HCT116 (cell line): Measurements from ENCODE around the gene ANKFN1. TPM values are rescaled to one million over a fixed set of nuclear protein-coding genes. Genes with fewer than 3 reads are reported as not detected.
A peak's percentile ranks its signal among the peaks of the same experiment; 100 is the strongest.

Experiments
- ATAC-seq: fragments of 200-7000 bp; cut with Tn5 transposase; 2 replicates; pipeline ENCODE4 v1.9.1; 2020; ENCODE audit warnings: mild to moderate bottlenecking, moderate library complexity
- BruUV-seq: library from RNA; stranded (reverse); fragments of 400-500 nt; replicated peaks from 2 replicates; lab custom pipeline; 2021; lab: Mats Ljungman, UMichigan
- CTCF ChIA-PET: fragments of 300-600 bp; sonication (Branson Sonifier 250); formaldehyde crosslinking; loops from one replicate; lab custom pipeline; 2021; ENCODE audit warnings: antibody characterized with exemption; lab: Charles Lee
- POLR2A ChIA-PET: fragments of 300-600, 350-600 bp; sonication (Branson Sonifier 250); formaldehyde crosslinking; loops from one replicate; lab custom pipeline; 2021; ENCODE audit warnings: antibody characterized with exemption; lab: Charles Lee
- RAD21 ChIA-PET, 2 experiments: fragments of 300-600 bp; sonication (Branson Sonifier 250); formaldehyde crosslinking; loops; one replicate each; lab custom pipeline; 2023; ENCODE audit warnings: low total read pairs in 2 of 2; ENCODE audit not compliant: uncharacterized antibody in 2 of 2, unreplicated experiment in 2 of 2, low non-redundant PET in 1 of 2; lab: Charles Lee
- DNase-seq: peaks from one replicate; pipeline ENCODE4 v3.0.0-alpha.2; 2010; ENCODE audit warnings: low read depth, low spot score
- H2AFZ ChIP-seq: fragments of 200-600 bp; shearing (Covaris generic), sonication (generic); 2 replicates; pipeline ENCODE4 v1.6.1; 2017; ENCODE audit warnings: low read depth, mixed run types, mixed read lengths, antibody characterized with exemption, low read length; ENCODE audit not compliant: poor library complexity, severe bottlenecking
- H3K27ac ChIP-seq: 2 replicates; pipeline ENCODE4 v1.5.1; 2012; ENCODE audit warnings: low read depth, low read length
- H3K27me3 ChIP-seq: fragments of 200-600 bp; sonication (generic); 2 replicates; pipeline ENCODE4 v1.6.1; 2016; ENCODE audit warnings: mixed run types, low read length, mixed read lengths; ENCODE audit not compliant: insufficient read depth
- H3K36me3 ChIP-seq, 2 experiments: fragments of 200-500 bp in 1 of 2; fragments of 200-600 bp in 1 of 2; sonication (Bioruptor generic) in 1 of 2; sonication (generic) in 1 of 2; 2 replicates each; pipeline versions ENCODE4 v1.5.1 to v1.6.1; 2014 to 2016; ENCODE audit warnings: low read length in 2 of 2, inconsistent platforms in 1 of 2, mixed read lengths in 1 of 2, mixed run types in 1 of 2; ENCODE audit not compliant: insufficient read depth in 2 of 2, control insufficient read depth in 1 of 2
- H3K4me1 ChIP-seq, 2 experiments: fragments of 200-600 bp in 1 of 2; sonication (generic) in 1 of 2; 2 replicates each; pipeline versions ENCODE4 v1.5.1 to v1.6.1; 2012 to 2017; ENCODE audit warnings: low read length in 2 of 2, inconsistent platforms in 1 of 2, mild to moderate bottlenecking in 1 of 2, mixed read lengths in 1 of 2, mixed run types in 1 of 2, moderate library complexity in 1 of 2; ENCODE audit not compliant: insufficient read depth in 2 of 2, control insufficient read depth in 1 of 2
- H3K4me2 ChIP-seq: fragments of 200-600 bp; sonication (generic); 2 replicates; pipeline ENCODE4 v1.6.1; 2017; ENCODE audit warnings: mixed run types, low read length, mixed read lengths
- H3K4me3 ChIP-seq, 2 experiments: fragments of 200-600 bp in 1 of 2; sonication (generic) in 1 of 2; replicated peaks in 1 of 2; 2 replicates each; pipeline ENCODE4 v1.5.1; 2011 to 2016; ENCODE audit warnings: low read length in 2 of 2, control low read depth in 1 of 2, low read depth in 1 of 2, mild to moderate bottlenecking in 1 of 2, mixed read lengths in 1 of 2, mixed run types in 1 of 2
- H3K79me2 ChIP-seq: fragments of 200-600 bp; sonication (generic); 2 replicates; pipeline ENCODE4 v1.6.1; 2017; ENCODE audit warnings: mild to moderate bottlenecking, mixed run types, low read length, moderate library complexity, mixed read lengths; ENCODE audit not compliant: insufficient read depth
- H3K9ac ChIP-seq: fragments of 200-600 bp; sonication (generic); 2 replicates; pipeline ENCODE4 v1.6.1; 2016; ENCODE audit warnings: low read length, mixed read lengths
- H3K9me2 ChIP-seq: fragments of 200-600 bp; sonication (generic), shearing (Covaris generic); 2 replicates; pipeline ENCODE4 v1.6.1; 2017; ENCODE audit warnings: mixed run types, mild to moderate bottlenecking, moderate library complexity; ENCODE audit not compliant: insufficient read depth
- H3K9me3 ChIP-seq, 2 experiments: fragments of 200-500 bp in 1 of 2; fragments of 200-600 bp in 1 of 2; sonication (Bioruptor generic) in 1 of 2; sonication (generic) in 1 of 2; 2 replicates each; pipeline ENCODE4 v1.6.1; 2014 to 2017; ENCODE audit warnings: low read length in 2 of 2, mixed read lengths in 2 of 2, inconsistent platforms in 1 of 2, low read depth in 1 of 2, mild to moderate bottlenecking in 1 of 2, mixed run types in 1 of 2, moderate library complexity in 1 of 2; ENCODE audit not compliant: control insufficient read depth in 1 of 2, insufficient read depth in 1 of 2
- H4K20me1 ChIP-seq: fragments of 200-600 bp; sonication (generic), shearing (Covaris generic); 2 replicates; pipeline ENCODE4 v1.6.1; 2017; ENCODE audit warnings: mixed run types, mild to moderate bottlenecking, moderate library complexity; ENCODE audit not compliant: insufficient read depth
- CBX3 ChIP-seq: IDR thresholded peaks from 2 replicates; pipeline ENCODE4 v1.6.1; 2012; ENCODE audit warnings: low read depth
- EZH2 ChIP-seq: fragments of 200-600 bp; sonication (generic); IDR thresholded peaks from 2 replicates; pipeline ENCODE4 v1.6.1; 2017; ENCODE audit warnings: antibody characterized with exemption, mixed run types
- EZH2phosphoT487 ChIP-seq: fragments of 200-600 bp; IDR thresholded peaks from 2 replicates; pipeline ENCODE4 v1.6.1; 2018; ENCODE audit warnings: antibody characterized with exemption, borderline replicate concordance
- FOSL1 ChIP-seq: IDR thresholded peaks from 2 replicates; pipeline ENCODE4 v1.6.1; 2012; ENCODE audit warnings: low read depth
- JUND ChIP-seq: IDR thresholded peaks from 2 replicates; pipeline ENCODE4 v1.6.1; 2012
- POLR2AphosphoS5 ChIP-seq: IDR thresholded peaks from 2 replicates; pipeline ENCODE4 v1.6.1; 2011; ENCODE audit warnings: mild to moderate bottlenecking, low read depth, low read length, moderate library complexity
- RAD21 ChIP-seq: IDR thresholded peaks from 2 replicates; pipeline ENCODE4 v1.6.1; 2012; ENCODE audit warnings: low read depth, mild to moderate bottlenecking
- SIN3A ChIP-seq: IDR thresholded peaks from 2 replicates; pipeline ENCODE4 v1.6.1; 2012; ENCODE audit warnings: low read depth
- TCF7L2 ChIP-seq: IDR thresholded peaks from 2 replicates; pipeline ENCODE4 v1.7.0; 2011; ENCODE audit warnings: borderline replicate concordance, inconsistent platforms; ENCODE audit not compliant: insufficient read depth, insufficient read length; ENCODE audit errors: extremely low read depth
- YY1 ChIP-seq: IDR thresholded peaks from 2 replicates; pipeline ENCODE4 v1.6.1; 2011; ENCODE audit warnings: low read length, low read depth, moderate library complexity, mild to moderate bottlenecking; ENCODE audit not compliant: insufficient replicate concordance; ENCODE audit errors: extremely low read depth
- intact Hi-C: fragments of 100-400 bp; cut with micrococcal nuclease; formaldehyde crosslinking; loops from 2 replicates; pipeline ENCODE4 v1.10.0; 2022
- total RNA-seq: library from RNA; stranded (reverse); gene quantifications from one replicate; pipeline ENCODE4 v1.2.1, GENCODE V29; 2021; ENCODE audit not compliant: unreplicated experiment
- TF ChIP-seq, protein P1 (sequence below), 3 experiments: fragments of 200-600 bp in 1 of 3; sonication (generic) in 1 of 3; IDR thresholded peaks in 2 of 3; conservative IDR thresholded peaks in 1 of 3; 2 replicates each; pipeline ENCODE4 v1.5.1; 2012 to 2017; ENCODE audit warnings: low read depth in 2 of 3, low read length in 2 of 3, antibody characterized with exemption in 1 of 3, borderline replicate concordance in 1 of 3, control low read depth in 1 of 3, mild to moderate bottlenecking in 1 of 3, mixed read lengths in 1 of 3, mixed run types in 1 of 3, moderate library complexity in 1 of 3; ENCODE audit not compliant: insufficient read depth in 1 of 3
- TF ChIP-seq, protein P2 (sequence below): IDR thresholded peaks from 2 replicates; pipeline ENCODE4 v1.6.1; 2012; ENCODE audit warnings: low read depth
- TF ChIP-seq, protein P3 (sequence below): IDR thresholded peaks from 2 replicates; pipeline ENCODE4 v1.6.1; 2012

ANKFN1 gene
- total RNA-seq, 1 experiment from 2014 or later = 1.1 TPM

DNA sequence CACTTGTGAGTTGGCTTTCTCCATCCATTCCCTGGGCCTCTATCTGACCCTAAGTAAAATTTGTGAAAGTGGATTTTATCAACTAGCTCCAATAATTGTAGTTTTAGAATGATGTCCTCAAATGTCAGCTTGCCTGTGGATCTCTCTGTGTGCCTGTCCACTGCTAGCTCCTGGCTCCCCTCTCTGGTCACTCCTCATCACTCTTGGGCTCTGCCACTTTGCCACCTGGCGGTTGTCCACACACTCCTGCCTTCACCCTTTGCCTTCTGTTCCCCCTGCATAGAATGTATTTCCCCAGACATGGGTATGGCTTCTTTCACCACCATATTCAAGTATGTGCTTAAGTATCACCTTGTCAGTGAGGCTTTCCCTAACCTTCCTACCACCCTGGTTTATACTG lies 19.8 kb downstream of the ANKFN1 start:
- intact Hi-C loops = no loop called here
- Histone ChIP-seq H3K4me3 (no peak overlapping the region), H3K27me3 (peaks cover 43% of the 10 kb centered on the region; the same call in 1 of the 2 replicates), H3K27ac (no peak overlapping the region), H3K36me3 (no peaks in the 10 kb centered on the region), H3K9ac (no peak overlapping the region), H3K79me2 (no peaks in the 10 kb centered on the region), H4K20me1 (no peaks in the 10 kb centered on the region), H3K4me1 (no peaks in the 10 kb centered on the region), H2AFZ (no peak overlapping the region)
- BruUV-seq = no TSS peak
- RAD21 ChIA-PET = no interaction called here
- no peak for DNase-seq
- CTCF ChIA-PET = interaction anchor here (0.6 to 1.1 kb wide), 2 partner anchors 47 to 608 kb away, joined by 3 read pairs; no protein-coding TSS in a partner anchor
- TF ChIP-seq FOSL1 = no peak
- TF ChIP-seq EZH2phosphoT487 = no peak
- no peak for TF ChIP-seq EZH2
- peak; percentile 17; the same call in 1 of the 2 replicates for TF ChIP-seq RAD21
- TF ChIP-seq POLR2AphosphoS5 = no peak
- TF ChIP-seq, protein P1, sequence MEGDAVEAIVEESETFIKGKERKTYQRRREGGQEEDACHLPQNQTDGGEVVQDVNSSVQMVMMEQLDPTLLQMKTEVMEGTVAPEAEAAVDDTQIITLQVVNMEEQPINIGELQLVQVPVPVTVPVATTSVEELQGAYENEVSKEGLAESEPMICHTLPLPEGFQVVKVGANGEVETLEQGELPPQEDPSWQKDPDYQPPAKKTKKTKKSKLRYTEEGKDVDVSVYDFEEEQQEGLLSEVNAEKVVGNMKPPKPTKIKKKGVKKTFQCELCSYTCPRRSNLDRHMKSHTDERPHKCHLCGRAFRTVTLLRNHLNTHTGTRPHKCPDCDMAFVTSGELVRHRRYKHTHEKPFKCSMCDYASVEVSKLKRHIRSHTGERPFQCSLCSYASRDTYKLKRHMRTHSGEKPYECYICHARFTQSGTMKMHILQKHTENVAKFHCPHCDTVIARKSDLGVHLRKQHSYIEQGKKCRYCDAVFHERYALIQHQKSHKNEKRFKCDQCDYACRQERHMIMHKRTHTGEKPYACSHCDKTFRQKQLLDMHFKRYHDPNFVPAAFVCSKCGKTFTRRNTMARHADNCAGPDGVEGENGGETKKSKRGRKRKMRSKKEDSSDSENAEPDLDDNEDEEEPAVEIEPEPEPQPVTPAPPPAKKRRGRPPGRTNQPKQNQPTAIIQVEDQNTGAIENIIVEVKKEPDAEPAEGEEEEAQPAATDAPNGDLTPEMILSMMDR (IDR thresholded peaks at IDR 0.05 in 2 of 3, conservative IDR thresholded peaks at IDR 0.05 in 1 of 3; ENCODE audit: borderline replicate concordance in 1 of 3, insufficient read depth in 1 of 3, low read depth in 2 of 3, low read length in 2 of 3) = peak in 2 of 3 experiments; percentile 12 to 16; a peak in 1 of 6 replicates
- TF ChIP-seq YY1 = no peak
- no peak for TF ChIP-seq SIN3A
- no peak for TF ChIP-seq TCF7L2
- TF ChIP-seq CBX3 = no peak
- TF ChIP-seq, protein P2, sequence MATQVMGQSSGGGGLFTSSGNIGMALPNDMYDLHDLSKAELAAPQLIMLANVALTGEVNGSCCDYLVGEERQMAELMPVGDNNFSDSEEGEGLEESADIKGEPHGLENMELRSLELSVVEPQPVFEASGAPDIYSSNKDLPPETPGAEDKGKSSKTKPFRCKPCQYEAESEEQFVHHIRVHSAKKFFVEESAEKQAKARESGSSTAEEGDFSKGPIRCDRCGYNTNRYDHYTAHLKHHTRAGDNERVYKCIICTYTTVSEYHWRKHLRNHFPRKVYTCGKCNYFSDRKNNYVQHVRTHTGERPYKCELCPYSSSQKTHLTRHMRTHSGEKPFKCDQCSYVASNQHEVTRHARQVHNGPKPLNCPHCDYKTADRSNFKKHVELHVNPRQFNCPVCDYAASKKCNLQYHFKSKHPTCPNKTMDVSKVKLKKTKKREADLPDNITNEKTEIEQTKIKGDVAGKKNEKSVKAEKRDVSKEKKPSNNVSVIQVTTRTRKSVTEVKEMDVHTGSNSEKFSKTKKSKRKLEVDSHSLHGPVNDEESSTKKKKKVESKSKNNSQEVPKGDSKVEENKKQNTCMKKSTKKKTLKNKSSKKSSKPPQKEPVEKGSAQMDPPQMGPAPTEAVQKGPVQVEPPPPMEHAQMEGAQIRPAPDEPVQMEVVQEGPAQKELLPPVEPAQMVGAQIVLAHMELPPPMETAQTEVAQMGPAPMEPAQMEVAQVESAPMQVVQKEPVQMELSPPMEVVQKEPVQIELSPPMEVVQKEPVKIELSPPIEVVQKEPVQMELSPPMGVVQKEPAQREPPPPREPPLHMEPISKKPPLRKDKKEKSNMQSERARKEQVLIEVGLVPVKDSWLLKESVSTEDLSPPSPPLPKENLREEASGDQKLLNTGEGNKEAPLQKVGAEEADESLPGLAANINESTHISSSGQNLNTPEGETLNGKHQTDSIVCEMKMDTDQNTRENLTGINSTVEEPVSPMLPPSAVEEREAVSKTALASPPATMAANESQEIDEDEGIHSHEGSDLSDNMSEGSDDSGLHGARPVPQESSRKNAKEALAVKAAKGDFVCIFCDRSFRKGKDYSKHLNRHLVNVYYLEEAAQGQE = no peak
- TF ChIP-seq JUND = no peak
- TF ChIP-seq, protein P3, sequence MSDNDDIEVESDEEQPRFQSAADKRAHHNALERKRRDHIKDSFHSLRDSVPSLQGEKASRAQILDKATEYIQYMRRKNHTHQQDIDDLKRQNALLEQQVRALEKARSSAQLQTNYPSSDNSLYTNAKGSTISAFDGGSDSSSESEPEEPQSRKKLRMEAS = no peak
- TF ChIP-seq, all 23 proteins: peak for 2
- no peaks in the 10 kb centered on the region for H3K9me3 ChIP-seq
- POLR2A ChIA-PET = no interaction called here
- peak; percentile 63; the same call in 1 of the 2 replicates for ATAC-seq
- no peak overlapping the region for H3K4me2 ChIP-seq
- no peaks in the 10 kb centered on the region for H3K9me2 ChIP-seq
